HCT116 (cell line): ENCODE results near the gene MMEL1. TPM values are rescaled to one million over a fixed set of nuclear protein-coding genes. Genes with fewer than 3 reads are reported as not detected.

Source experiments
- ATAC-seq: fragments of 200-7000 bp; cut with Tn5 transposase; 2 replicates; pipeline ENCODE4 v1.9.1; 2020; ENCODE audit warnings: mild to moderate bottlenecking, moderate library complexity
- BruUV-seq: library from RNA; stranded (reverse); fragments of 400-500 nt; replicated peaks from 2 replicates; lab custom pipeline; 2021; lab: Mats Ljungman, UMichigan
- CTCF ChIA-PET: fragments of 300-600 bp; sonication (Branson Sonifier 250); formaldehyde crosslinking; loops from one replicate; lab custom pipeline; 2021; ENCODE audit warnings: antibody characterized with exemption; lab: Charles Lee
- POLR2A ChIA-PET: fragments of 300-600, 350-600 bp; sonication (Branson Sonifier 250); formaldehyde crosslinking; loops from one replicate; lab custom pipeline; 2021; ENCODE audit warnings: antibody characterized with exemption; lab: Charles Lee
- RAD21 ChIA-PET, 2 experiments: fragments of 300-600 bp; sonication (Branson Sonifier 250); formaldehyde crosslinking; loops; one replicate each; lab custom pipeline; 2023; ENCODE audit warnings: low total read pairs in 2 of 2; ENCODE audit not compliant: uncharacterized antibody in 2 of 2, unreplicated experiment in 2 of 2, low non-redundant PET in 1 of 2; lab: Charles Lee
- DNase-seq: peaks from one replicate; pipeline ENCODE4 v3.0.0-alpha.2; 2010; ENCODE audit warnings: low read depth, low spot score
- H2AFZ ChIP-seq: fragments of 200-600 bp; shearing (Covaris generic), sonication (generic); 2 replicates; pipeline ENCODE4 v1.6.1; 2017; ENCODE audit warnings: low read depth, mixed run types, mixed read lengths, antibody characterized with exemption, low read length; ENCODE audit not compliant: poor library complexity, severe bottlenecking
- H3K27ac ChIP-seq: 2 replicates; pipeline ENCODE4 v1.5.1; 2012; ENCODE audit warnings: low read depth, low read length
- H3K27me3 ChIP-seq: fragments of 200-600 bp; sonication (generic); 2 replicates; pipeline ENCODE4 v1.6.1; 2016; ENCODE audit warnings: mixed run types, low read length, mixed read lengths; ENCODE audit not compliant: insufficient read depth
- H3K36me3 ChIP-seq, 2 experiments: fragments of 200-500 bp in 1 of 2; fragments of 200-600 bp in 1 of 2; sonication (Bioruptor generic) in 1 of 2; sonication (generic) in 1 of 2; 2 replicates each; pipeline versions ENCODE4 v1.5.1 to v1.6.1; 2014 to 2016; ENCODE audit warnings: low read length in 2 of 2, inconsistent platforms in 1 of 2, mixed read lengths in 1 of 2, mixed run types in 1 of 2; ENCODE audit not compliant: insufficient read depth in 2 of 2, control insufficient read depth in 1 of 2
- H3K4me1 ChIP-seq, 2 experiments: fragments of 200-600 bp in 1 of 2; sonication (generic) in 1 of 2; 2 replicates each; pipeline versions ENCODE4 v1.5.1 to v1.6.1; 2012 to 2017; ENCODE audit warnings: low read length in 2 of 2, inconsistent platforms in 1 of 2, mild to moderate bottlenecking in 1 of 2, mixed read lengths in 1 of 2, mixed run types in 1 of 2, moderate library complexity in 1 of 2; ENCODE audit not compliant: insufficient read depth in 2 of 2, control insufficient read depth in 1 of 2
- H3K4me2 ChIP-seq: fragments of 200-600 bp; sonication (generic); 2 replicates; pipeline ENCODE4 v1.6.1; 2017; ENCODE audit warnings: mixed run types, low read length, mixed read lengths
- H3K4me3 ChIP-seq, 2 experiments: fragments of 200-600 bp in 1 of 2; sonication (generic) in 1 of 2; replicated peaks in 1 of 2; 2 replicates each; pipeline ENCODE4 v1.5.1; 2011 to 2016; ENCODE audit warnings: low read length in 2 of 2, control low read depth in 1 of 2, low read depth in 1 of 2, mild to moderate bottlenecking in 1 of 2, mixed read lengths in 1 of 2, mixed run types in 1 of 2
- H3K79me2 ChIP-seq: fragments of 200-600 bp; sonication (generic); 2 replicates; pipeline ENCODE4 v1.6.1; 2017; ENCODE audit warnings: mild to moderate bottlenecking, mixed run types, low read length, moderate library complexity, mixed read lengths; ENCODE audit not compliant: insufficient read depth
- H3K9ac ChIP-seq: fragments of 200-600 bp; sonication (generic); 2 replicates; pipeline ENCODE4 v1.6.1; 2016; ENCODE audit warnings: low read length, mixed read lengths
- H3K9me2 ChIP-seq: fragments of 200-600 bp; sonication (generic), shearing (Covaris generic); 2 replicates; pipeline ENCODE4 v1.6.1; 2017; ENCODE audit warnings: mixed run types, mild to moderate bottlenecking, moderate library complexity; ENCODE audit not compliant: insufficient read depth
- H3K9me3 ChIP-seq, 2 experiments: fragments of 200-500 bp in 1 of 2; fragments of 200-600 bp in 1 of 2; sonication (Bioruptor generic) in 1 of 2; sonication (generic) in 1 of 2; 2 replicates each; pipeline ENCODE4 v1.6.1; 2014 to 2017; ENCODE audit warnings: low read length in 2 of 2, mixed read lengths in 2 of 2, inconsistent platforms in 1 of 2, low read depth in 1 of 2, mild to moderate bottlenecking in 1 of 2, mixed run types in 1 of 2, moderate library complexity in 1 of 2; ENCODE audit not compliant: control insufficient read depth in 1 of 2, insufficient read depth in 1 of 2
- H4K20me1 ChIP-seq: fragments of 200-600 bp; sonication (generic), shearing (Covaris generic); 2 replicates; pipeline ENCODE4 v1.6.1; 2017; ENCODE audit warnings: mixed run types, mild to moderate bottlenecking, moderate library complexity; ENCODE audit not compliant: insufficient read depth
- ATF3 ChIP-seq: IDR thresholded peaks from 2 replicates; pipeline ENCODE4 v1.6.1; 2012
- CEBPB ChIP-seq: IDR thresholded peaks from 2 replicates; pipeline ENCODE4 v1.6.1; 2012; ENCODE audit warnings: low read depth
- CTCF ChIP-seq, 3 experiments: fragments of 200-600 bp in 1 of 3; sonication (generic) in 1 of 3; IDR thresholded peaks in 2 of 3; conservative IDR thresholded peaks in 1 of 3; 2 replicates each; pipeline ENCODE4 v1.5.1; 2012 to 2017; ENCODE audit warnings: low read depth in 2 of 3, low read length in 2 of 3, antibody characterized with exemption in 1 of 3, borderline replicate concordance in 1 of 3, control low read depth in 1 of 3, mild to moderate bottlenecking in 1 of 3, mixed read lengths in 1 of 3, mixed run types in 1 of 3, moderate library complexity in 1 of 3; ENCODE audit not compliant: insufficient read depth in 1 of 3
- ELF1 ChIP-seq: IDR thresholded peaks from 2 replicates; pipeline ENCODE4 v1.6.1; 2012; ENCODE audit warnings: low read depth, borderline replicate concordance
- FOSL1 ChIP-seq: IDR thresholded peaks from 2 replicates; pipeline ENCODE4 v1.6.1; 2012; ENCODE audit warnings: low read depth
- JUND ChIP-seq: IDR thresholded peaks from 2 replicates; pipeline ENCODE4 v1.6.1; 2012
- POLR2A ChIP-seq: IDR thresholded peaks from 2 replicates; pipeline ENCODE4 v1.7.0; 2011; ENCODE audit warnings: borderline replicate concordance; ENCODE audit not compliant: insufficient read depth, insufficient read length; ENCODE audit errors: extremely low read depth
- POLR2AphosphoS5 ChIP-seq: IDR thresholded peaks from 2 replicates; pipeline ENCODE4 v1.6.1; 2011; ENCODE audit warnings: mild to moderate bottlenecking, low read depth, low read length, moderate library complexity
- RAD21 ChIP-seq: IDR thresholded peaks from 2 replicates; pipeline ENCODE4 v1.6.1; 2012; ENCODE audit warnings: low read depth, mild to moderate bottlenecking
- REST ChIP-seq: IDR thresholded peaks from 2 replicates; pipeline ENCODE4 v1.6.1; 2012; ENCODE audit warnings: low read depth
- SIN3A ChIP-seq: IDR thresholded peaks from 2 replicates; pipeline ENCODE4 v1.6.1; 2012; ENCODE audit warnings: low read depth
- SP1 ChIP-seq: IDR thresholded peaks from 2 replicates; pipeline ENCODE4 v1.6.1; 2012; ENCODE audit warnings: low read depth
- SRF ChIP-seq: IDR thresholded peaks from 2 replicates; pipeline ENCODE4 v1.6.1; 2012; ENCODE audit warnings: low read depth
- TCF7L2 ChIP-seq: IDR thresholded peaks from 2 replicates; pipeline ENCODE4 v1.7.0; 2011; ENCODE audit warnings: borderline replicate concordance, inconsistent platforms; ENCODE audit not compliant: insufficient read depth, insufficient read length; ENCODE audit errors: extremely low read depth
- ZBTB33 ChIP-seq: IDR thresholded peaks from 2 replicates; pipeline ENCODE4 v1.6.1; 2011; ENCODE audit warnings: mild to moderate bottlenecking, low read length, moderate library complexity; ENCODE audit not compliant: insufficient replicate concordance; ENCODE audit errors: extremely low read depth
- intact Hi-C: fragments of 100-400 bp; cut with micrococcal nuclease; formaldehyde crosslinking; loops from 2 replicates; pipeline ENCODE4 v1.10.0; 2022
- total RNA-seq: library from RNA; stranded (reverse); gene quantifications from one replicate; pipeline ENCODE4 v1.2.1, GENCODE V29; 2021; ENCODE audit not compliant: unreplicated experiment

The MMEL1 gene
- total RNA-seq, 1 experiment from 2014 or later: 2.7 TPM

- Histone ChIP-seq H3K4me3 (no peak overlapping the region), H3K27me3 (no peaks in the 10 kb centered on the region), H3K4me1 (no peaks in the 10 kb centered on the region), H3K4me2 (no peak overlapping the region), H3K9ac (no peak overlapping the region), H3K9me3 (no peaks in the 10 kb centered on the region; a peak in 1 of 4 replicates), H2AFZ (no peak overlapping the region), H3K36me3 (no peaks in the 10 kb centered on the region), H3K27ac (no peak overlapping the region), H3K79me2 (no peaks in the 10 kb centered on the region), H4K20me1 (no peaks in the 10 kb centered on the region), H3K9me2 (no peaks in the 10 kb centered on the region)
- TF ChIP-seq POLR2A (no peak), SIN3A (no peak), JUND (no peak), CEBPB (no peak), RAD21 (no peak), REST (no peak), TCF7L2 (no peak), ELF1 (no peak), SRF (no peak), SP1 (no peak), ZBTB33 (no peak), CTCF (IDR thresholded peaks at IDR 0.05 in 2 of 3, conservative IDR thresholded peaks at IDR 0.05 in 1 of 3; ENCODE audit: borderline replicate concordance in 1 of 3, insufficient read depth in 1 of 3, low read depth in 2 of 3, low read length in 2 of 3) (no peak), POLR2AphosphoS5 (no peak), FOSL1 (no peak), ATF3 (no peak)
- no TSS peak for BruUV-seq
- intact Hi-C loops: no loop called here
- DNase-seq (no peak), ATAC-seq (no peak)
- ChIA-PET CTCF (no interaction called here), RAD21 (no interaction called here), POLR2A (no interaction called here)
Observed at GRCh38 chr1:2569060-2569459, 63.8 kb downstream of the MMEL1 start.
